ENCODE measurements around the gene GSE1. TPM values are rescaled to one million over a fixed set of nuclear protein-coding genes. Genes with fewer than 3 reads are reported as not detected.

Gene GSE1
- total and polyA plus RNA-seq, 3 donors from 2014 or later = 49.9 to 212 (median 188) TPM

DNA sequence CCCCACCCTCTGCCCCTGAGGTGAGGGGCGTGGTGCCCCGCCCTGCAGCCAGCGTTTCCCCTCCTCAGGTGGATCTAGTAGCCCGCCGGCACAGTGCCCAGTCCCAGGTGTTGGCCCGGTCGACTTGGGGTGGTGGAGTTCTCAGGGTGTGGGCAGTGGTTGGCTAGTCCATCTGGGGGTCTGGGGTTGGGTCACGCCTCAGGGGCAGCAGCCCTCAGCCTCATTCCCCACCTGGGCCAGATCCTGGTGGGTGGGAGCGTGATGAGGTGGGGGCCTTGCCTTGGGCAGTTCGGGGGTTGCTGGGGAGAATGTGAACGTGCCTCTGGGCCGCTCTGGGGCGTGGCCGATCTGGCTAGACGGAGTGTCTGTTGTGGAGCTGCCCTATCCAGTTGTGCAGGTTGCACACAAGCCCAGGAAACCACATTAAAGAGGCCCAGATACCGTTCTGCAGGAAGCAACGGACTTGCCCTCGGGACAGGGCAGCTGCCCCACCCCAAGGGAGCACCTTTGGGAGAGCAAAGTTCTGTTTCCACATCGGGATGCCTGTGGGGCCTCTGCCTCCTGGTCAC is 32.0 kb downstream of the GSE1 start:
- Histone ChIP-seq H3K36me3 (ENCODE audit: low read depth, missing control alignments) (no peaks in the 10 kb centered on the region), H3K4me3 (no peak overlapping the region), H3K9me3 (no peaks in the 10 kb centered on the region), H3K27me3 (no peaks in the 10 kb centered on the region), H3K27ac (no peak overlapping the region), H3K4me1 (peaks cover 15% of the 10 kb centered on the region)
- 91 to 93% methylated on average over 5 to 19 of the region's 19 CpGs for WGBS, 2 donors
- intact Hi-C loops (cut with DNase I; ENCODE audit: low total_unique reads) = no loop called here
- DNase-seq = no peak
- no peak for TF ChIP-seq POLR2A (IDR thresholded peaks at IDR 0.05)
- no peak for TF ChIP-seq CTCF (IDR thresholded peaks at IDR 0.05)

DNA sequence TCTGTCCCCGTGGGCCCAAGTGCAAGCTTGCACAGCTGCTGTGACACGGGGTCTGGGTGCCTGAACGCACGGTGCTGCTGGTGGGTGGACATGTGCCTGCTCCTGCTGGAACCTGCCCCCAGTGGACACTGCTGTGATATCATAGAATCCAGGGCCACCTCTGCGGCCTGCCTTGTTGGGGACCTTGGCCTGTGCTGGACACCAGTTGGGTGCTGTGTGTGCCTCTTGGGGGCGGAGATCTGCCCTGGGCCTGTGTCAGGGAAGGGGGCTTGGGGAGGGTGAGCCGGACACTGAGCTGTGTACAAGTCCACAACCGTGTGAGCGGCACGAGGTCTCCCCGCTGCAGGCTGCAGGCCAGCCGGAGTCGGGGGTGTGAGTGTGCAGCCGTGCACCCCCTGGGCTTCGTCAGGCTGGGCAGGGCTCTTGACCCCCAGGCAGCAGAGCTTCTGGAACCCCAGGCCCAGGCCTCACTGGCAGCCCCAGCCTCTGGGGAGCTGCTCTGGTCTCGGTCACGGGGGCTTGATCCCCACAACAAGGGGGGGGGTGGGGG is 33.3 kb downstream of the GSE1 start:
- peaks cover 21% of the 10 kb centered on the region for H3K4me1 ChIP-seq
- no peaks in the 10 kb centered on the region for H3K36me3 ChIP-seq (ENCODE audit: low read depth, missing control alignments)
- H3K27me3 ChIP-seq = no peaks in the 10 kb centered on the region
- H3K9me3 ChIP-seq = no peaks in the 10 kb centered on the region
- DNase-seq = no peak
- no peak for TF ChIP-seq CTCF (IDR thresholded peaks at IDR 0.05)
- TF ChIP-seq POLR2A (IDR thresholded peaks at IDR 0.05) = no peak
- no peak overlapping the region for H3K4me3 ChIP-seq
- no peak overlapping the region for H3K27ac ChIP-seq
- WGBS, 2 donors = 82 to 97% methylated on average over 6 to 15 of the region's 17 CpGs
- intact Hi-C loops (cut with DNase I; ENCODE audit: low total_unique reads) = no loop called here

DNA sequence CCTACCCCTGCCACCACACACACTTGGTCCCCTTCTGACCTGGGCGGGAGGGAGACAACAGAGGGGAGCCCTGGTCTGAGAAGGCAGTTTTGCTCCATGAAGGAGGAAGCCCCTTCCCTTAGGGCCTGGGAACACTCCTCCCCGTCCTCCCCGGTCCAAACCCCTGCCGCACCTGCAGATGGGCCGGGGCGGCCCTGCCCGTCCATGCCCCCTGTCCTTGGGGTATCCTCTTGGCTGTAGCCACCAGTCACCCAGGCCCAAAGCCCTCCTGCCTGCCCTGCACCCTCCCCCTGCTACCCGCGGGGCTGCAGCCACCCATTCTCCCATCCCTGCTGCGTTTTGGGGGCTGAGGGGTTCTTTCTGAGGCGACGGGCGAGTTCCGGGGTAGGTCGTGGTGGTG is 33.9 kb downstream of the GSE1 start:
- WGBS, 2 donors = 92 to 93% methylated on average over 13 to 15 of the region's 15 CpGs

DNA sequence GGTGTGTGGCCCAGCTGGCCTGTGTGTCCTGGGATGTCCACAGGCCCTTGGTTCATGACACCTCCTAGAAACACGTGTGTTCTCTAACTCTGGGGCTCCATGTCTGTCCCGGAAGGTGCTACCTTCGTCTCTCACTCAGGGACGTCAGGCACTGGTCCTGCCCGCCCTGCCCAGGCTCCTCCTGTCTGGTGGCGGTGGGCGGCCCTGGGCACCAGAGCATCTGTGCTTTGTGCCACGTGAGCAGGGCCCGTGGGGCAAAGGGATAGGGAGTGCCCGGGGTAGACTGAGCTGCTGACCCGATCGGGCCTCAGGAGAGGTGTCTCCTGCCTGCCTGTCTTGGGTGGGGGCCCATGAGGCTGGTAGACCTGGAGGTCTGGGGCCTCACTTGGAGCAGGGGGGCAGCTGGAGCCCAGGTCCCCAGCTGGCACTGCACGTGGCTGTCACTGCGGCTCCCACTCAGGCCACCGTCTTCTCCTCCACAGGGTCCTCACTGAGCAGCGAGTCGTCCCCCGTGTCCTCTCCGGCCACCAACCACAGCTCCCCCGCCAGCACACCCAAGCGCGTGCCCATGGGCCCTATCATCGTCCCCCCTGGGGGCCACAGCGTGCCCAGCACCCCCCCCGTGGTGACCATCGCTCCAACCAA is 35.1 kb downstream of the GSE1 start:
- intact Hi-C loops (cut with DNase I; ENCODE audit: low total_unique reads) = no loop called here
- H3K4me3 ChIP-seq = no peak overlapping the region
- DNase-seq = no peak
- peaks cover 23% of the 10 kb centered on the region for H3K4me1 ChIP-seq
- no peak for TF ChIP-seq POLR2A (IDR thresholded peaks at IDR 0.05)
- TF ChIP-seq CTCF (IDR thresholded peaks at IDR 0.05) = no peak
- no peaks in the 10 kb centered on the region for H3K36me3 ChIP-seq (ENCODE audit: low read depth, missing control alignments)
- no peaks in the 10 kb centered on the region for H3K9me3 ChIP-seq
- H3K27ac ChIP-seq = no peak overlapping the region
- WGBS, 2 donors = 79 to 94% methylated on average over 10 to 25 of the region's 26 CpGs
- no peaks in the 10 kb centered on the region for H3K27me3 ChIP-seq

More for the DNA sequence above, 33.9 kb downstream of the GSE1 start:
- TF ChIP-seq CTCF (IDR thresholded peaks at IDR 0.05) = no peak
- TF ChIP-seq POLR2A (IDR thresholded peaks at IDR 0.05) = no peak
- Histone ChIP-seq H3K4me3 (no peak overlapping the region), H3K27ac (no peak overlapping the region), H3K27me3 (no peaks in the 10 kb centered on the region), H3K9me3 (no peaks in the 10 kb centered on the region), H3K4me1 (peaks cover 22% of the 10 kb centered on the region), H3K36me3 (ENCODE audit: low read depth, missing control alignments) (no peaks in the 10 kb centered on the region)
- no peak for DNase-seq
- intact Hi-C loops (cut with DNase I; ENCODE audit: low total_unique reads) = no loop called here

Measured in testis (tissue), 3 donors.